MCF 10A (cell line): ENCODE data around the gene PRKCZ. TPM values are rescaled to one million over a fixed set of nuclear protein-coding genes. Genes with fewer than 3 reads are reported as not detected.

ENCODE experiments used
- BruUV-seq: library from RNA; stranded (reverse); fragments of 400-500 nt; replicated peaks from 2 replicates; lab custom pipeline; 2021; lab: Mats Ljungman, UMichigan
- CTCF ChIA-PET: fragments of 300-600 bp; sonication (Branson Sonifier 250); formaldehyde crosslinking; extraction: SDS; loops from one replicate; lab custom pipeline; 2021; ENCODE audit warnings: antibody characterized with exemption, inconsistent platforms; lab: Yijun Ruan, JAX
- POLR2A ChIA-PET: fragments of 300-600, 350-650 bp; sonication (Branson Sonifier 250); formaldehyde crosslinking; extraction: SDS; loops from one replicate; lab custom pipeline; 2020; ENCODE audit warnings: antibody characterized with exemption, inconsistent platforms; lab: Yijun Ruan, JAX
- DNase-seq: peaks from one replicate; pipeline ENCODE4 v3.0.0-alpha.2; 2018; ENCODE audit not compliant: unreplicated experiment
- H3K27ac Mint-ChIP-seq: one replicate; pipeline ENCODE4 v1.8.0; 2022; ENCODE audit warnings: mild to moderate bottlenecking, low read depth, mixed read lengths; ENCODE audit not compliant: unreplicated experiment
- H3K27me3 Mint-ChIP-seq: one replicate; pipeline ENCODE4 v1.8.0; 2022; ENCODE audit warnings: mixed read lengths; ENCODE audit not compliant: insufficient read depth, unreplicated experiment
- H3K36me3 Mint-ChIP-seq: one replicate; pipeline ENCODE4 v1.8.0; 2022; ENCODE audit warnings: mild to moderate bottlenecking, moderate library complexity, mixed read lengths; ENCODE audit not compliant: insufficient read depth, unreplicated experiment
- H3K4me1 Mint-ChIP-seq: one replicate; pipeline ENCODE4 v1.8.0; 2022; ENCODE audit warnings: mixed read lengths; ENCODE audit not compliant: insufficient read depth, unreplicated experiment
- H3K4me3 Mint-ChIP-seq: one replicate; pipeline ENCODE4 v1.8.0; 2022; ENCODE audit warnings: mild to moderate bottlenecking, moderate library complexity, mixed read lengths; ENCODE audit not compliant: unreplicated experiment
- H3K9me3 Mint-ChIP-seq: one replicate; pipeline ENCODE4 v1.8.0; 2022; ENCODE audit warnings: mixed read lengths; ENCODE audit not compliant: unreplicated experiment
- CTCF ChIP-seq: fragments of 200-600 bp; IDR thresholded peaks from one replicate; pipeline ENCODE4 v1.8.0; 2022; ENCODE audit warnings: antibody characterized with exemption, mild to moderate bottlenecking; ENCODE audit not compliant: unreplicated experiment
- intact Hi-C: fragments of 100-400 bp; cut with micrococcal nuclease; formaldehyde crosslinking; loops from 2 replicates; pipeline ENCODE4 v1.14.1; 2022
- total RNA-seq: library from RNA; stranded (reverse); gene quantifications from 2 replicates; pipeline ENCODE4 v1.2.3, GENCODE V29; 2022

Gene PRKCZ
- total RNA-seq, 1 experiment from 2014 or later: 24.9 TPM

- CTCF ChIA-PET: no interaction called here
- TF ChIP-seq CTCF: no peak
- POLR2A ChIA-PET: no interaction called here
- H3K36me3 Mint-ChIP-seq: peaks cover 9% of the 10 kb centered on the region
- DNase-seq: no peak
- intact Hi-C loops: no loop called here
- no TSS peak for BruUV-seq
- H3K27ac Mint-ChIP-seq: no peak overlapping the region
- H3K4me1 Mint-ChIP-seq: no peaks in the 10 kb centered on the region
- H3K4me3 Mint-ChIP-seq: no peak overlapping the region
- H3K9me3 Mint-ChIP-seq: no peaks in the 10 kb centered on the region
- H3K27me3 Mint-ChIP-seq: no peaks in the 10 kb centered on the region
Measured at GRCh38 chr1:2170211-2170610, 120.0 kb downstream of the PRKCZ start.

- peaks cover 6% of the 10 kb centered on the region for H3K36me3 Mint-ChIP-seq
- ChIA-PET CTCF (interaction anchor here (0.6 to 0.7 kb wide), 3 partner anchors 11 to 42 kb away, joined by 3 read pairs; no protein-coding TSS in a partner anchor), POLR2A (no interaction called here)
- no peaks in the 10 kb centered on the region for H3K4me1 Mint-ChIP-seq
- no peaks in the 10 kb centered on the region for H3K27me3 Mint-ChIP-seq
- no peaks in the 10 kb centered on the region for H3K9me3 Mint-ChIP-seq
- no peak overlapping the region for H3K27ac Mint-ChIP-seq
- intact Hi-C loops: no loop called here
- no peak overlapping the region for H3K4me3 Mint-ChIP-seq
- no peak for TF ChIP-seq CTCF
- BruUV-seq: no TSS peak
- DNase-seq: no peak
Measured at GRCh38 chr1:2172012-2172411, 121.8 kb downstream of the PRKCZ start.

- TF ChIP-seq CTCF: no peak
- Mint-ChIP-seq H3K36me3 (peaks cover 6% of the 10 kb centered on the region), H3K4me1 (no peaks in the 10 kb centered on the region), H3K27me3 (no peaks in the 10 kb centered on the region), H3K27ac (no peak overlapping the region), H3K9me3 (no peaks in the 10 kb centered on the region), H3K4me3 (no peak overlapping the region)
- POLR2A ChIA-PET: no interaction called here
- no peak for DNase-seq
- BruUV-seq: no TSS peak
- intact Hi-C loops: no loop called here
- CTCF ChIA-PET: interaction anchor here (0.6 to 2.9 kb wide), 5 partner anchors 22 to 1312 kb away, joined by 3 to 25 read pairs (median 3); no protein-coding TSS in a partner anchor
Measured at GRCh38 chr1:2172551-2173146, 122.4 kb downstream of the PRKCZ start.

GRCh38 chr1:2173546-2174347 is 123.5 kb downstream of the PRKCZ start:
- no peaks in the 10 kb centered on the region for H3K9me3 Mint-ChIP-seq
- POLR2A ChIA-PET: interaction anchor here (0.6 to 1.1 kb wide), 5 partner anchors 16 to 415 kb away, joined by 3 to 4 read pairs (median 3); no protein-coding TSS in a partner anchor

More at GRCh38 chr1:2173546-2174347, 123.5 kb downstream of the PRKCZ start:
- Mint-ChIP-seq H3K27me3 (no peaks in the 10 kb centered on the region), H3K36me3 (peaks cover 6% of the 10 kb centered on the region), H3K4me3 (no peak overlapping the region), H3K27ac (no peak overlapping the region), H3K4me1 (no peaks in the 10 kb centered on the region)
- BruUV-seq: no TSS peak
- intact Hi-C loops: no loop called here
- DNase-seq: no peak
- CTCF ChIA-PET: interaction anchor here (0.6 to 3.2 kb wide), 27 partner anchors 10 to 1384 kb away, joined by 3 to 35 read pairs (median 4); no protein-coding TSS in a partner anchor
- no peak for TF ChIP-seq CTCF
